Panc1 (cell line): ENCODE results near the gene APOO. TPM values are rescaled to one million over a fixed set of nuclear protein-coding genes. Genes with fewer than 3 reads are reported as not detected.
A peak's percentile ranks its signal among the peaks of the same experiment; 100 is the strongest.

Experiments
- ATAC-seq: fragments of 200-7000 bp; cut with Tn5 transposase; 2 replicates; pipeline ENCODE4 v1.9.1; 2020; ENCODE audit warnings: mild to moderate bottlenecking, moderate library complexity
- BruUV-seq: library from RNA; stranded (reverse); fragments of 400-500 nt; replicated peaks from 2 replicates; lab custom pipeline; 2021; lab: Mats Ljungman, UMichigan
- CTCF ChIA-PET: fragments of 300-600 bp; sonication (Branson Sonifier 250); formaldehyde crosslinking; loops from one replicate; lab custom pipeline; 2022; ENCODE audit warnings: antibody characterized with exemption; lab: Charles Lee
- POLR2A ChIA-PET: fragments of 300-600 bp; sonication (Branson Sonifier 250); formaldehyde crosslinking; loops from one replicate; lab custom pipeline; 2022; ENCODE audit warnings: antibody characterized with exemption; lab: Charles Lee
- DNase-seq: peaks from one replicate; pipeline ENCODE4 v3.0.0-alpha.2; 2010; ENCODE audit warnings: low read depth, low spot score
- H3K27ac ChIP-seq: 2 replicates; pipeline ENCODE4 v1.5.1; 2011; ENCODE audit warnings: mild to moderate bottlenecking, low read length, inconsistent platforms
- H3K27me3 ChIP-seq: fragments of 200-500 bp; sonication (Bioruptor generic); 2 replicates; pipeline ENCODE4 v1.6.0; 2014; ENCODE audit warnings: low read length, inconsistent platforms; ENCODE audit not compliant: control insufficient read depth, insufficient read depth
- H3K36me3 ChIP-seq: fragments of 200-500 bp; sonication (Bioruptor generic); 2 replicates; pipeline ENCODE4 v1.5.1; 2014; ENCODE audit warnings: inconsistent platforms, mild to moderate bottlenecking, low read length, moderate library complexity; ENCODE audit not compliant: control insufficient read depth, insufficient read depth
- H3K4me1 ChIP-seq: 2 replicates; pipeline ENCODE4 v1.5.1; 2011; ENCODE audit warnings: inconsistent platforms, mild to moderate bottlenecking, low read length, moderate library complexity; ENCODE audit not compliant: control insufficient read depth, insufficient read depth
- H3K4me3 ChIP-seq, 2 experiments: 2 replicates each; pipeline ENCODE4 v1.5.1; 2011 to 2012; ENCODE audit warnings: low read depth in 2 of 2, low read length in 2 of 2, mild to moderate bottlenecking in 2 of 2, inconsistent platforms in 1 of 2, moderate library complexity in 1 of 2
- H3K9me3 ChIP-seq: fragments of 200-500 bp; sonication (Bioruptor generic); 2 replicates; pipeline ENCODE4 v1.5.1; 2014; ENCODE audit warnings: low read depth, mild to moderate bottlenecking, inconsistent platforms, low read length, moderate library complexity; ENCODE audit not compliant: control insufficient read depth, insufficient read depth
- POLR2AphosphoS5 ChIP-seq: IDR thresholded peaks from 2 replicates; pipeline ENCODE4 v1.6.1; 2012; ENCODE audit warnings: mild to moderate bottlenecking, low read depth, low read length, moderate library complexity
- SIN3A ChIP-seq: IDR thresholded peaks from 2 replicates; pipeline ENCODE4 v1.6.1; 2012; ENCODE audit warnings: low read depth, mild to moderate bottlenecking, low read length, moderate library complexity, borderline replicate concordance; ENCODE audit not compliant: insufficient read depth
- TCF7L2 ChIP-seq: IDR thresholded peaks from 2 replicates; pipeline ENCODE4 v1.6.1; 2011; ENCODE audit warnings: mild to moderate bottlenecking, low read depth, low read length, inconsistent platforms
- in situ Hi-C: cut with HindIII; loops from 2 replicates; pipeline ENCODE4 v1.10.0; 2016; ENCODE audit warnings: low sequenced_read_pairs, low pct_unique_long_range_greater_than_20kb
- intact Hi-C: fragments of 100-400 bp; cut with micrococcal nuclease; formaldehyde crosslinking; loops from one replicate; pipeline ENCODE4 v1.10.0; 2022; ENCODE audit not compliant: unreplicated experiment
- total RNA-seq: library from RNA; stranded (reverse); gene quantifications from one replicate; pipeline ENCODE4 v1.2.1, GENCODE V29; 2021; ENCODE audit not compliant: unreplicated experiment
- TF ChIP-seq, protein P1 (sequence below): fragments of 450-650 bp; IDR thresholded peaks from 2 replicates; pipeline ENCODE4 v1.5.1; 2017; ENCODE audit warnings: mild to moderate bottlenecking
- TF ChIP-seq, protein P2 (sequence below), 2 experiments: IDR thresholded peaks; 2 replicates each; pipeline ENCODE4 v1.6.1; 2011 to 2012; ENCODE audit warnings: low read depth in 2 of 2, control low read depth in 1 of 2, low read length in 1 of 2, mild to moderate bottlenecking in 1 of 2, moderate library complexity in 1 of 2; ENCODE audit not compliant: insufficient read depth in 1 of 2

Gene APOO
- total RNA-seq, 1 experiment from 2014 or later: 36.8 TPM

DNA sequence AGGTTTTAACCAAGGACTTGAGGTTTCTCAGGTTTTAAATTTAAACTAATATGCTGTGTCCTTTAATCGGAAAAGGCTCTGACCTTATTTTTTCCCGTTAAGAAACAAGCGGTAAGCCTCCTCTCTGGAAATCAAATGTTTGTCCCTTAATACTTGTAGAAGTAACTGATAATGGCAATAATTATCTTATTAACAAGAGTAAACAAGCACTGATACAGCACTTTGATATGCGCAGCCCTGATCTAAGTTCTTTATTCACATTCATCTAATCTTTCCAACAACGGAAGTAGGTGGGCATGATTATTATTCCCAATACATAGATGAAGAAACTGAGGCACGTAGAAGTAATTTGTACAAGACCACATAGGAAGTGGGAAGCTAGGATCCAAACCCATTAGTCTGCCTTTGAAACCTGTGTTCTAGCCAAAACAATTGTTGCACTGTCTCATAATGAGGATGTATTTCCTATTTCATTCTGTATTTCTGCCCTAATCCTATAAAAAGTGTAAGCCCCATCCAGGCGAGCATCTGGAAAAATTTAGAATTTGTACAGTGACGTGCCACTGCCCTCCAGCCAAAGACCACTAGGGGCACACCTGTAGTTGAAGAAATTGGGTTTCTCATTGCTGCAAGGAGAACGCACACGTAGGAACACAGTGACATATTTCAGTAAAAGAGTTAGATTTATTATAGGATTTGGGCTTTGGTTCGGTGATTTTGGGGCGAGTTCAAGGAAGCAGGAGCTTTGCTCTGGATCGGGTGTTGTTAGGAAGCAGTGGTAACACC, 674 bp upstream of the APOO start:
- in situ Hi-C loops: no loop called here
- no peak for ATAC-seq

DNA sequence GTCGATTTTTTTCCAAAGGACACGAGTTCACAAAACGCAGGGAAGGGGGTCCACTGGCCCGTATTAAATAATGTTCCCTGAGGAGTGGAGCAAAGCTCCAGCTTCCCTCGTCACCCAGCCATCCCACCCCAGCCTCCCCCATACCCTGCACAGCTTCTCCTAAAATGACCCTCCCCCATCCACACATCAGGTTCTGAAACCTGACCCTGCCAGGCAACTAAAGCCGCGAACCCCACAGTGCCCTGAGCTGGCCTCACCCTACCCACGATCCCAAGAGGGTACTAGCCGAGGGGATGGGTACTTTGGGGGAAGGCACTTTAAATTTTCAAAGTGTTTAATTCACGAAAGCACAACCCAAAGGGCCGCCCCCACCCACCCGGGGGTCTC, 634 bp downstream of the APOO start:
- Histone ChIP-seq H3K27me3 (no peaks in the 10 kb centered on the region), H3K4me3 (peak overlapping the region; percentile 56 to 63), H3K4me1 (peaks cover 6% of the 10 kb centered on the region), H3K27ac (peak overlapping the region; percentile 84), H3K9me3 (no peaks in the 10 kb centered on the region), H3K36me3 (no peaks in the 10 kb centered on the region; the same call in 1 of the 2 replicates)
- ChIA-PET CTCF (interaction anchor here (0.6 to 0.7 kb wide), 2 partner anchors 163 to 354 kb away, joined by 3 to 7 read pairs; no protein-coding TSS in a partner anchor), POLR2A (interaction anchor here (0.5 kb wide), 2 partner anchors 25 to 124 kb away, joined by 4 to 14 read pairs; no protein-coding TSS in a partner anchor)
- TF ChIP-seq SIN3A (no peak), POLR2AphosphoS5 (no peak), TCF7L2 (no peak)
- TF ChIP-seq, protein P1, sequence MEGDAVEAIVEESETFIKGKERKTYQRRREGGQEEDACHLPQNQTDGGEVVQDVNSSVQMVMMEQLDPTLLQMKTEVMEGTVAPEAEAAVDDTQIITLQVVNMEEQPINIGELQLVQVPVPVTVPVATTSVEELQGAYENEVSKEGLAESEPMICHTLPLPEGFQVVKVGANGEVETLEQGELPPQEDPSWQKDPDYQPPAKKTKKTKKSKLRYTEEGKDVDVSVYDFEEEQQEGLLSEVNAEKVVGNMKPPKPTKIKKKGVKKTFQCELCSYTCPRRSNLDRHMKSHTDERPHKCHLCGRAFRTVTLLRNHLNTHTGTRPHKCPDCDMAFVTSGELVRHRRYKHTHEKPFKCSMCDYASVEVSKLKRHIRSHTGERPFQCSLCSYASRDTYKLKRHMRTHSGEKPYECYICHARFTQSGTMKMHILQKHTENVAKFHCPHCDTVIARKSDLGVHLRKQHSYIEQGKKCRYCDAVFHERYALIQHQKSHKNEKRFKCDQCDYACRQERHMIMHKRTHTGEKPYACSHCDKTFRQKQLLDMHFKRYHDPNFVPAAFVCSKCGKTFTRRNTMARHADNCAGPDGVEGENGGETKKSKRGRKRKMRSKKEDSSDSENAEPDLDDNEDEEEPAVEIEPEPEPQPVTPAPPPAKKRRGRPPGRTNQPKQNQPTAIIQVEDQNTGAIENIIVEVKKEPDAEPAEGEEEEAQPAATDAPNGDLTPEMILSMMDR: no peak
- intact Hi-C loops (loop anchor here (10.0 kb wide), 1 partner anchor 152 kb away; no protein-coding TSS in a partner anchor), in situ Hi-C loops (no loop called here)
- no peak for DNase-seq
- BruUV-seq: no TSS peak
- peak; percentile 48 for ATAC-seq

More for the DNA sequence above, 674 bp upstream of the APOO start:
- no peak for DNase-seq
- Histone ChIP-seq H3K36me3 (no peaks in the 10 kb centered on the region; the same call in 1 of the 2 replicates), H3K4me3 (peak overlapping the region; percentile 37 to 56), H3K27ac (peak overlapping the region; percentile 83), H3K9me3 (no peaks in the 10 kb centered on the region), H3K27me3 (no peaks in the 10 kb centered on the region), H3K4me1 (peaks cover 3% of the 10 kb centered on the region)
- POLR2A ChIA-PET: interaction anchor here (0.6 to 0.7 kb wide), 2 partner anchors 60 to 113 kb away, joined by 3 to 4 read pairs; no protein-coding TSS in a partner anchor
- CTCF ChIA-PET: interaction anchor here (0.6 kb wide), 1 partner anchor 146 kb away, joined by 4 read pairs; no protein-coding TSS in a partner anchor
- intact Hi-C loops: loop anchor here (10.0 kb wide), 1 partner anchor 154 kb away; no protein-coding TSS in a partner anchor
- TF ChIP-seq SIN3A: no peak
- TF ChIP-seq, protein P1: peak; percentile 48
- BruUV-seq: no TSS peak

DNA sequence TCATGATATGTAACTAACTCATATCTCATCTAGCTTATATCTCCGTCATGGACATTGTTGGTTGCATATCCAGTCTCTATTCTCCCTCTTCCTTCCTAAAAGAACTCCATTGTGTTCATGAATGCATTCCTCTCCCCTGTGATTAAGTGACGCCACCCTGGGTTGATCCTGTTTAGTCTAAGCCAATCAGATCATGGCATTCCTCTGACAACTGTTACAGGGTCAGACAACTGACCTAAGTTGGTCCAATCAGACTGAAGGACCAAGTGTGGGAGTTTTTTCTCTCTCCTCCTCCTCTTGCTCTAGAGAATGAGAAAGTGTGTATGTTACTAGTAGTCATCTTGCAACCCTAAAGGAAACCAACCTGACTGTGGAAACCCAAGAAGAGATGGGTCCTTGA, 3.6 kb downstream of the APOO start:
- Histone ChIP-seq H3K4me3 (no peak overlapping the region), H3K27ac (no peak overlapping the region), H3K27me3 (no peaks in the 10 kb centered on the region), H3K9me3 (no peaks in the 10 kb centered on the region), H3K36me3 (no peaks in the 10 kb centered on the region; the same call in 1 of the 2 replicates), H3K4me1 (peaks cover 19% of the 10 kb centered on the region)
- no peak for TF ChIP-seq TCF7L2
- TF ChIP-seq, protein P2, sequence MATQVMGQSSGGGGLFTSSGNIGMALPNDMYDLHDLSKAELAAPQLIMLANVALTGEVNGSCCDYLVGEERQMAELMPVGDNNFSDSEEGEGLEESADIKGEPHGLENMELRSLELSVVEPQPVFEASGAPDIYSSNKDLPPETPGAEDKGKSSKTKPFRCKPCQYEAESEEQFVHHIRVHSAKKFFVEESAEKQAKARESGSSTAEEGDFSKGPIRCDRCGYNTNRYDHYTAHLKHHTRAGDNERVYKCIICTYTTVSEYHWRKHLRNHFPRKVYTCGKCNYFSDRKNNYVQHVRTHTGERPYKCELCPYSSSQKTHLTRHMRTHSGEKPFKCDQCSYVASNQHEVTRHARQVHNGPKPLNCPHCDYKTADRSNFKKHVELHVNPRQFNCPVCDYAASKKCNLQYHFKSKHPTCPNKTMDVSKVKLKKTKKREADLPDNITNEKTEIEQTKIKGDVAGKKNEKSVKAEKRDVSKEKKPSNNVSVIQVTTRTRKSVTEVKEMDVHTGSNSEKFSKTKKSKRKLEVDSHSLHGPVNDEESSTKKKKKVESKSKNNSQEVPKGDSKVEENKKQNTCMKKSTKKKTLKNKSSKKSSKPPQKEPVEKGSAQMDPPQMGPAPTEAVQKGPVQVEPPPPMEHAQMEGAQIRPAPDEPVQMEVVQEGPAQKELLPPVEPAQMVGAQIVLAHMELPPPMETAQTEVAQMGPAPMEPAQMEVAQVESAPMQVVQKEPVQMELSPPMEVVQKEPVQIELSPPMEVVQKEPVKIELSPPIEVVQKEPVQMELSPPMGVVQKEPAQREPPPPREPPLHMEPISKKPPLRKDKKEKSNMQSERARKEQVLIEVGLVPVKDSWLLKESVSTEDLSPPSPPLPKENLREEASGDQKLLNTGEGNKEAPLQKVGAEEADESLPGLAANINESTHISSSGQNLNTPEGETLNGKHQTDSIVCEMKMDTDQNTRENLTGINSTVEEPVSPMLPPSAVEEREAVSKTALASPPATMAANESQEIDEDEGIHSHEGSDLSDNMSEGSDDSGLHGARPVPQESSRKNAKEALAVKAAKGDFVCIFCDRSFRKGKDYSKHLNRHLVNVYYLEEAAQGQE (IDR thresholded peaks at IDR 0.05; ENCODE audit: insufficient read depth in 1 of 2, low read depth in 2 of 2, low read length in 1 of 2): no peak
- no peak for TF ChIP-seq POLR2AphosphoS5
- TF ChIP-seq SIN3A: no peak
- TF ChIP-seq, protein P1: no peak
- no TSS peak for BruUV-seq
- CTCF ChIA-PET: no interaction called here
- ATAC-seq (no peak), DNase-seq (no peak)
- intact Hi-C loops (loop anchor here (10.0 kb wide), 1 partner anchor 149 kb away; no protein-coding TSS in a partner anchor), in situ Hi-C loops (no loop called here)
- POLR2A ChIA-PET: no interaction called here
